ENCODE measurements around the gene CNTD1. TPM values are rescaled to one million over a fixed set of nuclear protein-coding genes. Genes with fewer than 3 reads are reported as not detected.

Gene CNTD1
- total and polyA plus RNA-seq, 2 experiments from 2014 or later, result 1.1 TPM; not detected in 1

DNA sequence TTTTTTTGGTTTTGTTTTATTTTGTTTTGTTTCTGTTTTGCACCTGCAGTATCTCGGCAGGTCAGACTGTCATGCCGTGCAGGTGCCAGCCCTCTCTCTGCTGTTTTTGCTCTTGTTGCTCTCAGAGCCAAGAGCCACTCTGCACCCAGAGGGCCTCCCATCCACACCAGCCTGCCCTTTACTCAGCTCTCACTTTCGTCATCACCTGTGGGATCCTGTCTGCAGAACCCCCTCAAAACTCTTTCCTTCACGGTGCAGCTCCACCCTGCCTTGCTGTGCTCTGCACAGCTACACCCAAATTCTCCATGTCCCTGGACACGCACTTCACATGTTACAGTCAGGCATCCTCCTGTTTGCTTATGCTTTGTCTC is 54.9 kb downstream of the CNTD1 start:
- H3K36me3 ChIP-seq (ENCODE audit: insufficient read depth), result no peaks in the 10 kb centered on the region
- no peaks in the 10 kb centered on the region for H3K27me3 ChIP-seq (ENCODE audit: insufficient read depth)
- no peaks in the 10 kb centered on the region for H3K9me2 ChIP-seq (ENCODE audit: insufficient read depth)
- Mint-ChIP-seq H3K9me3 (no peaks in the 10 kb centered on the region; the same call in 1 of the 3 replicates), H3K36me3 (ENCODE audit: low read depth) (no peaks in the 10 kb centered on the region; the same call in 1 of the 3 replicates), H3K4me1 (peaks cover 2% of the 10 kb centered on the region; the same call in 1 of the 3 replicates), H3K27me3 (ENCODE audit: insufficient read depth, low read depth, poor library complexity) (peaks cover 4% of the 10 kb centered on the region), H3K27ac (no peak overlapping the region), H3K4me3 (no peak overlapping the region)
- no peak overlapping the region for H2AFZ ChIP-seq
- DNase-seq (ENCODE audit: low spot score) (no peak), ATAC-seq (no peak)
- TF ChIP-seq NANOG (IDR thresholded peaks at IDR 0.05; ENCODE audit: borderline replicate concordance), result no peak
- TF ChIP-seq, protein P1, sequence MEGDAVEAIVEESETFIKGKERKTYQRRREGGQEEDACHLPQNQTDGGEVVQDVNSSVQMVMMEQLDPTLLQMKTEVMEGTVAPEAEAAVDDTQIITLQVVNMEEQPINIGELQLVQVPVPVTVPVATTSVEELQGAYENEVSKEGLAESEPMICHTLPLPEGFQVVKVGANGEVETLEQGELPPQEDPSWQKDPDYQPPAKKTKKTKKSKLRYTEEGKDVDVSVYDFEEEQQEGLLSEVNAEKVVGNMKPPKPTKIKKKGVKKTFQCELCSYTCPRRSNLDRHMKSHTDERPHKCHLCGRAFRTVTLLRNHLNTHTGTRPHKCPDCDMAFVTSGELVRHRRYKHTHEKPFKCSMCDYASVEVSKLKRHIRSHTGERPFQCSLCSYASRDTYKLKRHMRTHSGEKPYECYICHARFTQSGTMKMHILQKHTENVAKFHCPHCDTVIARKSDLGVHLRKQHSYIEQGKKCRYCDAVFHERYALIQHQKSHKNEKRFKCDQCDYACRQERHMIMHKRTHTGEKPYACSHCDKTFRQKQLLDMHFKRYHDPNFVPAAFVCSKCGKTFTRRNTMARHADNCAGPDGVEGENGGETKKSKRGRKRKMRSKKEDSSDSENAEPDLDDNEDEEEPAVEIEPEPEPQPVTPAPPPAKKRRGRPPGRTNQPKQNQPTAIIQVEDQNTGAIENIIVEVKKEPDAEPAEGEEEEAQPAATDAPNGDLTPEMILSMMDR (conservative IDR thresholded peaks at IDR 0.05; ENCODE audit: low read depth in 2 of 2), result no peak
- TF ChIP-seq EZH2 (IDR thresholded peaks at IDR 0.05; ENCODE audit: low read depth, unreplicated experiment), result no peak
- TF ChIP-seq, protein P2, sequence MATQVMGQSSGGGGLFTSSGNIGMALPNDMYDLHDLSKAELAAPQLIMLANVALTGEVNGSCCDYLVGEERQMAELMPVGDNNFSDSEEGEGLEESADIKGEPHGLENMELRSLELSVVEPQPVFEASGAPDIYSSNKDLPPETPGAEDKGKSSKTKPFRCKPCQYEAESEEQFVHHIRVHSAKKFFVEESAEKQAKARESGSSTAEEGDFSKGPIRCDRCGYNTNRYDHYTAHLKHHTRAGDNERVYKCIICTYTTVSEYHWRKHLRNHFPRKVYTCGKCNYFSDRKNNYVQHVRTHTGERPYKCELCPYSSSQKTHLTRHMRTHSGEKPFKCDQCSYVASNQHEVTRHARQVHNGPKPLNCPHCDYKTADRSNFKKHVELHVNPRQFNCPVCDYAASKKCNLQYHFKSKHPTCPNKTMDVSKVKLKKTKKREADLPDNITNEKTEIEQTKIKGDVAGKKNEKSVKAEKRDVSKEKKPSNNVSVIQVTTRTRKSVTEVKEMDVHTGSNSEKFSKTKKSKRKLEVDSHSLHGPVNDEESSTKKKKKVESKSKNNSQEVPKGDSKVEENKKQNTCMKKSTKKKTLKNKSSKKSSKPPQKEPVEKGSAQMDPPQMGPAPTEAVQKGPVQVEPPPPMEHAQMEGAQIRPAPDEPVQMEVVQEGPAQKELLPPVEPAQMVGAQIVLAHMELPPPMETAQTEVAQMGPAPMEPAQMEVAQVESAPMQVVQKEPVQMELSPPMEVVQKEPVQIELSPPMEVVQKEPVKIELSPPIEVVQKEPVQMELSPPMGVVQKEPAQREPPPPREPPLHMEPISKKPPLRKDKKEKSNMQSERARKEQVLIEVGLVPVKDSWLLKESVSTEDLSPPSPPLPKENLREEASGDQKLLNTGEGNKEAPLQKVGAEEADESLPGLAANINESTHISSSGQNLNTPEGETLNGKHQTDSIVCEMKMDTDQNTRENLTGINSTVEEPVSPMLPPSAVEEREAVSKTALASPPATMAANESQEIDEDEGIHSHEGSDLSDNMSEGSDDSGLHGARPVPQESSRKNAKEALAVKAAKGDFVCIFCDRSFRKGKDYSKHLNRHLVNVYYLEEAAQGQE (IDR thresholded peaks at IDR 0.05; ENCODE audit: unreplicated experiment), result no peak
- TF ChIP-seq POLR2AphosphoS5 (IDR thresholded peaks at IDR 0.05; ENCODE audit: low read depth), result no peak
- TF ChIP-seq JUNB (IDR thresholded peaks at IDR 0.05; ENCODE audit: unreplicated experiment), result no peak
- TF ChIP-seq EZH2phosphoT487 (IDR thresholded peaks at IDR 0.05; ENCODE audit: unreplicated experiment), result no peak
- TF ChIP-seq STAT1 (IDR thresholded peaks at IDR 0.05; ENCODE audit: unreplicated experiment), result no peak
- TF ChIP-seq, protein P3, sequence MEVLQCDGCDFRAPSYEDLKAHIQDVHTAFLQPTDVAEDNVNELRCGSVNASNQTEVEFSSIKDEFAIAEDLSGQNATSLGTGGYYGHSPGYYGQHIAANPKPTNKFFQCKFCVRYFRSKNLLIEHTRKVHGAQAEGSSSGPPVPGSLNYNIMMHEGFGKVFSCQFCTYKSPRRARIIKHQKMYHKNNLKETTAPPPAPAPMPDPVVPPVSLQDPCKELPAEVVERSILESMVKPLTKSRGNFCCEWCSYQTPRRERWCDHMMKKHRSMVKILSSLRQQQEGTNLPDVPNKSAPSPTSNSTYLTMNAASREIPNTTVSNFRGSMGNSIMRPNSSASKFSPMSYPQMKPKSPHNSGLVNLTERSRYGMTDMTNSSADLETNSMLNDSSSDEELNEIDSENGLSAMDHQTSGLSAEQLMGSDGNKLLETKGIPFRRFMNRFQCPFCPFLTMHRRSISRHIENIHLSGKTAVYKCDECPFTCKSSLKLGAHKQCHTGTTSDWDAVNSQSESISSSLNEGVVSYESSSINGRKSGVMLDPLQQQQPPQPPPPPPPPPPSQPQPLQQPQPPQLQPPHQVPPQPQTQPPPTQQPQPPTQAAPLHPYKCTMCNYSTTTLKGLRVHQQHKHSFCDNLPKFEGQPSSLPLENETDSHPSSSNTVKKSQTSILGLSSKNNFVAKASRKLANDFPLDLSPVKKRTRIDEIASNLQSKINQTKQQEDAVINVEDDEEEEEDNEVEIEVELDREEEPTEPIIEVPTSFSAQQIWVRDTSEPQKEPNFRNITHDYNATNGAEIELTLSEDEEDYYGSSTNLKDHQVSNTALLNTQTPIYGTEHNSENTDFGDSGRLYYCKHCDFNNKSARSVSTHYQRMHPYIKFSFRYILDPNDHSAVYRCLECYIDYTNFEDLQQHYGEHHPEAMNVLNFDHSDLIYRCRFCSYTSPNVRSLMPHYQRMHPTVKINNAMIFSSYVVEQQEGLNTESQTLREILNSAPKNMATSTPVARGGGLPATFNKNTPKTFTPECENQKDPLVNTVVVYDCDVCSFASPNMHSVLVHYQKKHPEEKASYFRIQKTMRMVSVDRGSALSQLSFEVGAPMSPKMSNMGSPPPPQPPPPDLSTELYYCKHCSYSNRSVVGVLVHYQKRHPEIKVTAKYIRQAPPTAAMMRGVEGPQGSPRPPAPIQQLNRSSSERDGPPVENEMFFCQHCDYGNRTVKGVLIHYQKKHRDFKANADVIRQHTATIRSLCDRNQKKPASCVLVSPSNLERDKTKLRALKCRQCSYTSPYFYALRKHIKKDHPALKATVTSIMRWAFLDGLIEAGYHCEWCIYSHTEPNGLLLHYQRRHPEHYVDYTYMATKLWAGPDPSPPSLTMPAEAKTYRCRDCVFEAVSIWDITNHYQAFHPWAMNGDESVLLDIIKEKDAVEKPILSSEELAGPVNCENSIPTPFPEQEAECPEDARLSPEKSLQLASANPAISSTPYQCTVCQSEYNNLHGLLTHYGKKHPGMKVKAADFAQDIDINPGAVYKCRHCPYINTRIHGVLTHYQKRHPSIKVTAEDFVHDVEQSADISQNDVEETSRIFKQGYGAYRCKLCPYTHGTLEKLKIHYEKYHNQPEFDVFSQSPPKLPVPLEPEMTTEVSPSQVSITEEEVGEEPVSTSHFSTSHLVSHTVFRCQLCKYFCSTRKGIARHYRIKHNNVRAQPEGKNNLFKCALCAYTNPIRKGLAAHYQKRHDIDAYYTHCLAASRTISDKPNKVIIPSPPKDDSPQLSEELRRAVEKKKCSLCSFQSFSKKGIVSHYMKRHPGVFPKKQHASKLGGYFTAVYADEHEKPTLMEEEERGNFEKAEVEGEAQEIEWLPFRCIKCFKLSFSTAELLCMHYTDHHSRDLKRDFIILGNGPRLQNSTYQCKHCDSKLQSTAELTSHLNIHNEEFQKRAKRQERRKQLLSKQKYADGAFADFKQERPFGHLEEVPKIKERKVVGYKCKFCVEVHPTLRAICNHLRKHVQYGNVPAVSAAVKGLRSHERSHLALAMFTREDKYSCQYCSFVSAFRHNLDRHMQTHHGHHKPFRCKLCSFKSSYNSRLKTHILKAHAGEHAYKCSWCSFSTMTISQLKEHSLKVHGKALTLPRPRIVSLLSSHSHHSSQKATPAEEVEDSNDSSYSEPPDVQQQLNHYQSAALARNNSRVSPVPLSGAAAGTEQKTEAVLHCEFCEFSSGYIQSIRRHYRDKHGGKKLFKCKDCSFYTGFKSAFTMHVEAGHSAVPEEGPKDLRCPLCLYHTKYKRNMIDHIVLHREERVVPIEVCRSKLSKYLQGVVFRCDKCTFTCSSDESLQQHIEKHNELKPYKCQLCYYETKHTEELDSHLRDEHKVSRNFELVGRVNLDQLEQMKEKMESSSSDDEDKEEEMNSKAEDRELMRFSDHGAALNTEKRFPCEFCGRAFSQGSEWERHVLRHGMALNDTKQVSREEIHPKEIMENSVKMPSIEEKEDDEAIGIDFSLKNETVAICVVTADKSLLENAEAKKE (CRISPR knock-in tag; IDR thresholded peaks at IDR 0.05), result no peak
- TF ChIP-seq ZNF114 (CRISPR knock-in tag; IDR thresholded peaks at IDR 0.05), result no peak
- H3K4me2 ChIP-seq, result no peak overlapping the region
- no peak overlapping the region for H3K4me3 ChIP-seq
- no peaks in the 10 kb centered on the region for H3K4me1 ChIP-seq (ENCODE audit: insufficient read depth)
- no peaks in the 10 kb centered on the region for H3F3A ChIP-seq (replicated peaks; ENCODE audit: low read depth)
- no peaks in the 10 kb centered on the region for H3K79me2 ChIP-seq (replicated peaks; ENCODE audit: insufficient read depth)
- no peak overlapping the region for H3K27ac ChIP-seq (ENCODE audit: low read depth)
- no peaks in the 10 kb centered on the region; the same call in 1 of the 2 replicates for H4K20me1 ChIP-seq (replicated peaks; ENCODE audit: insufficient read depth)
